ENCODE results near the gene PAK5.

Gene PAK5

GRCh38 chr20:9575836-9576235 is 263.0 kb downstream of the PAK5 start:
- H3K4me3 ChIP-seq (ENCODE audit: low read depth, low read length), result no peak overlapping the region
- H3K4me1 ChIP-seq, result no peaks in the 10 kb centered on the region
- no peak overlapping the region for H3K27ac ChIP-seq
- no peak overlapping the region for H2AFZ ChIP-seq
- no peaks in the 10 kb centered on the region for H3K9me3 ChIP-seq (ENCODE audit: control insufficient read depth, low read length)
- no peaks in the 10 kb centered on the region for H3K27me3 ChIP-seq (ENCODE audit: control insufficient read depth, insufficient read depth, low read length)
- H3K79me2 ChIP-seq, result no peaks in the 10 kb centered on the region
- H3K4me2 ChIP-seq (ENCODE audit: low read length), result no peak overlapping the region
- no peak for TF ChIP-seq CTCF (IDR thresholded peaks at IDR 0.05)
- no peaks in the 10 kb centered on the region for H3K36me3 ChIP-seq (ENCODE audit: control insufficient read depth, insufficient read depth, low read length)
- no peak overlapping the region for H3K9ac ChIP-seq

GRCh38 chr20:9574776-9575175 is 264.1 kb downstream of the PAK5 start:
- Histone ChIP-seq H3K36me3 (ENCODE audit: control insufficient read depth, insufficient read depth, low read length) (no peaks in the 10 kb centered on the region), H3K4me3 (ENCODE audit: low read depth, low read length) (no peak overlapping the region), H3K9ac (no peak overlapping the region), H3K9me3 (ENCODE audit: control insufficient read depth, low read length) (no peaks in the 10 kb centered on the region), H2AFZ (no peak overlapping the region), H3K27ac (no peak overlapping the region), H3K79me2 (no peaks in the 10 kb centered on the region), H3K4me1 (no peaks in the 10 kb centered on the region), H3K27me3 (ENCODE audit: control insufficient read depth, insufficient read depth, low read length) (no peaks in the 10 kb centered on the region), H3K4me2 (ENCODE audit: low read length) (no peak overlapping the region)
- TF ChIP-seq CTCF (IDR thresholded peaks at IDR 0.05), result no peak

- no peaks in the 10 kb centered on the region for H3K36me3 ChIP-seq (ENCODE audit: control insufficient read depth, insufficient read depth, low read length)
- H3K79me2 ChIP-seq, result no peaks in the 10 kb centered on the region
- H3K4me1 ChIP-seq, result no peaks in the 10 kb centered on the region
- no peak overlapping the region for H3K4me2 ChIP-seq (ENCODE audit: low read length)
- H3K27me3 ChIP-seq (ENCODE audit: control insufficient read depth, insufficient read depth, low read length), result no peaks in the 10 kb centered on the region
- H3K9me3 ChIP-seq (ENCODE audit: control insufficient read depth, low read length), result no peaks in the 10 kb centered on the region
- no peak overlapping the region for H3K4me3 ChIP-seq (ENCODE audit: low read depth, low read length)
- TF ChIP-seq CTCF (IDR thresholded peaks at IDR 0.05), result no peak
- no peak overlapping the region for H2AFZ ChIP-seq
- H3K27ac ChIP-seq, result no peak overlapping the region
- no peak overlapping the region for H3K9ac ChIP-seq
Observed at GRCh38 chr20:9574181-9574580, 264.7 kb downstream of the PAK5 start.

- no peak overlapping the region for H3K27ac ChIP-seq
- no peaks in the 10 kb centered on the region for H3K36me3 ChIP-seq (ENCODE audit: control insufficient read depth, insufficient read depth, low read length)
- no peak overlapping the region for H3K4me3 ChIP-seq (ENCODE audit: low read depth, low read length)
- H3K79me2 ChIP-seq, result no peaks in the 10 kb centered on the region
- no peaks in the 10 kb centered on the region for H3K4me1 ChIP-seq
- H3K9ac ChIP-seq, result no peak overlapping the region
- no peaks in the 10 kb centered on the region for H3K27me3 ChIP-seq (ENCODE audit: control insufficient read depth, insufficient read depth, low read length)
- no peak overlapping the region for H3K4me2 ChIP-seq (ENCODE audit: low read length)
- no peak overlapping the region for H2AFZ ChIP-seq
- H3K9me3 ChIP-seq (ENCODE audit: control insufficient read depth, low read length), result no peaks in the 10 kb centered on the region
- TF ChIP-seq CTCF (IDR thresholded peaks at IDR 0.05), result no peak
Observed at GRCh38 chr20:9573335-9574151, 265.3 kb downstream of the PAK5 start.

DNA sequence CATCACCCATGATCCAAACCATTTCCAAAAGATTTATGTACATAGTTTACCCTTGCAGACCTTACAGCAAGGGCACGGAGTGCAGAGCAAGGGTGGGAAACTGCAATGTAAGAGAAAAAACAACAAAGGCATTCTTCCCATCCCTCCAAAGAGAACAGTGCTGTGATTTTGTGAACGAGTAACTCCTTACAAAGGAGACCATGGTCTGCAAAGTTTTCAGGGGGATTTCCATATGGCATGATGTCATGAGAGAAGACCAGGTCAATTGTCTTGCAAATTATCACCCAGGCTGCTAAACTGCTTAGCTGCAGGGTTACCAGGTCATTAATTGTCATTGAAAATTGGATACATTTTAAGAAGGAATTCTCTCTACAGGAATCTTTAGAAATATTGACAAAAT is 266.2 kb downstream of the PAK5 start:
- H3K9me3 ChIP-seq (ENCODE audit: control insufficient read depth, low read length), result no peaks in the 10 kb centered on the region
- H3K27ac ChIP-seq, result no peak overlapping the region
- H3K9ac ChIP-seq, result no peak overlapping the region
- no peak for TF ChIP-seq CTCF (IDR thresholded peaks at IDR 0.05)
- no peak overlapping the region for H2AFZ ChIP-seq
- H3K4me1 ChIP-seq, result no peaks in the 10 kb centered on the region
- no peaks in the 10 kb centered on the region for H3K79me2 ChIP-seq
- no peaks in the 10 kb centered on the region for H3K36me3 ChIP-seq (ENCODE audit: control insufficient read depth, insufficient read depth, low read length)
- no peaks in the 10 kb centered on the region for H3K27me3 ChIP-seq (ENCODE audit: control insufficient read depth, insufficient read depth, low read length)
- H3K4me2 ChIP-seq (ENCODE audit: low read length), result no peak overlapping the region
- no peak overlapping the region for H3K4me3 ChIP-seq (ENCODE audit: low read depth, low read length)
